ENCODE data around the gene FMC1.

Gene FMC1

DNA sequence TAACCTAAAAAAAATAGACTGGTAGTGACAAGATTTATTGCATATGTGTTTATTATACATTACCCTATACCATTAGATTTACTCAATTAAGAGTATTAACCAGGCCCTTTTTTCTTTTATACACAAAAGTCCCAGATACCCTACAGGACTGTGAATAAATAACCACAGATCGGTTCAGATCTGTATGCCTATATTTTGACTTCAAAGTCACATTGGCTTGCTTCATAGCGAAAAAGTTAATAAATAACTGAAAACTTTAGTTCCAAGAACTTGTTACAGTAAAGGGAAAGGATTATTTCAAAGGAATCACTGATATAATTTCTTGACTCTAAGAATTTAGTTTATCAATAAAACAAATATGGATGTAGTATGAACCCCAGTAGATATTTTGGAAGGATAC is 41.8 kb upstream of the FMC1 start:
- no peaks in the 10 kb centered on the region for H3K9me3 ChIP-seq (ENCODE audit: control insufficient read depth, insufficient read depth, low read depth, low read length)
- H3K4me1 ChIP-seq (ENCODE audit: control insufficient read depth, insufficient read depth, low read length) = no peaks in the 10 kb centered on the region
- ChIA-PET CTCF (no interaction called here), POLR2A (no interaction called here)
- no peak overlapping the region for H3K27ac ChIP-seq (ENCODE audit: extremely low read depth, low read depth, low read length)
- no peak for TF ChIP-seq ZSCAN23 (tag by site-specific recombination; IDR thresholded peaks at IDR 0.05)
- TF ChIP-seq ZNF664 (tag by site-specific recombination; IDR thresholded peaks at IDR 0.05) = no peak
- TF ChIP-seq ZNF214 (tag by site-specific recombination; IDR thresholded peaks at IDR 0.05; ENCODE audit: borderline replicate concordance) = no peak
- no peak for TF ChIP-seq ZNF16 (tag by site-specific recombination; IDR thresholded peaks at IDR 0.05; ENCODE audit: low read depth)
- TF ChIP-seq, protein P1, sequence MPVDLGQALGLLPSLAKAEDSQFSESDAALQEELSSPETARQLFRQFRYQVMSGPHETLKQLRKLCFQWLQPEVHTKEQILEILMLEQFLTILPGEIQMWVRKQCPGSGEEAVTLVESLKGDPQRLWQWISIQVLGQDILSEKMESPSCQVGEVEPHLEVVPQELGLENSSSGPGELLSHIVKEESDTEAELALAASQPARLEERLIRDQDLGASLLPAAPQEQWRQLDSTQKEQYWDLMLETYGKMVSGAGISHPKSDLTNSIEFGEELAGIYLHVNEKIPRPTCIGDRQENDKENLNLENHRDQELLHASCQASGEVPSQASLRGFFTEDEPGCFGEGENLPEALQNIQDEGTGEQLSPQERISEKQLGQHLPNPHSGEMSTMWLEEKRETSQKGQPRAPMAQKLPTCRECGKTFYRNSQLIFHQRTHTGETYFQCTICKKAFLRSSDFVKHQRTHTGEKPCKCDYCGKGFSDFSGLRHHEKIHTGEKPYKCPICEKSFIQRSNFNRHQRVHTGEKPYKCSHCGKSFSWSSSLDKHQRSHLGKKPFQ (tag by site-specific recombination; IDR thresholded peaks at IDR 0.05) = no peak
- TF ChIP-seq ZXDB (tag by site-specific recombination; IDR thresholded peaks at IDR 0.05) = no peak
- TF ChIP-seq, protein P2, sequence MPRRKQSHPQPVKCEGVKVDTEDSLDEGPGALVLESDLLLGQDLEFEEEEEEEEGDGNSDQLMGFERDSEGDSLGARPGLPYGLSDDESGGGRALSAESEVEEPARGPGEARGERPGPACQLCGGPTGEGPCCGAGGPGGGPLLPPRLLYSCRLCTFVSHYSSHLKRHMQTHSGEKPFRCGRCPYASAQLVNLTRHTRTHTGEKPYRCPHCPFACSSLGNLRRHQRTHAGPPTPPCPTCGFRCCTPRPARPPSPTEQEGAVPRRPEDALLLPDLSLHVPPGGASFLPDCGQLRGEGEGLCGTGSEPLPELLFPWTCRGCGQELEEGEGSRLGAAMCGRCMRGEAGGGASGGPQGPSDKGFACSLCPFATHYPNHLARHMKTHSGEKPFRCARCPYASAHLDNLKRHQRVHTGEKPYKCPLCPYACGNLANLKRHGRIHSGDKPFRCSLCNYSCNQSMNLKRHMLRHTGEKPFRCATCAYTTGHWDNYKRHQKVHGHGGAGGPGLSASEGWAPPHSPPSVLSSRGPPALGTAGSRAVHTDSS (tag by site-specific recombination; IDR thresholded peaks at IDR 0.05) = no peak
- no peak for TF ChIP-seq ZNF311 (tag by site-specific recombination; IDR thresholded peaks at IDR 0.05; ENCODE audit: borderline replicate concordance)
- TF ChIP-seq SALL2 (tag by site-specific recombination; IDR thresholded peaks at IDR 0.05; ENCODE audit: borderline replicate concordance) = no peak
- H3K36me3 ChIP-seq (ENCODE audit: control insufficient read depth in 2 of 2, insufficient read depth in 1 of 2, low read length in 2 of 2) = peaks cover 0 to 17% of the 10 kb centered on the region in 2 experiments; a peak in 1 of 3 replicates
- H3K4me3 ChIP-seq (ENCODE audit: low read depth, low read length) = no peak overlapping the region

DNA sequence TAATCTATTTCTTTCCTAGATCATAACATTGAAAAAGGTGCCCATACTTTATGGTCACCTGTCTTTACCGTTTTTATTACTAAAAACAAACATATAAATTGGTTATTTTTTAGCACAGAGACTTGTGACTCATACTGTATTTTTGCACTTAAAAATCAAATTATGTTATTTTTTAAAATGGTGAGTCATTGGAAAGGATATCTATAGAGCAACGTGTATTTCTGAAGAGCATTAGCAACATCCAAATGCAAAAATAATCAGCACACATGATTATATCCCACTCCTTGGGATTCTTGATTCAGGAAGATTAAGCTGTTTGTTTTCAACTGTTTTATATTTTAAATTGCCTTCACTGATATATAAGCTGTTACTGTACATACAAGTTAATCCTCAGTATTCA is 40.7 kb upstream of the FMC1 start:
- H3K36me3 ChIP-seq (ENCODE audit: control insufficient read depth in 2 of 2, insufficient read depth in 1 of 2, low read length in 2 of 2) = peaks cover 0 to 17% of the 10 kb centered on the region in 2 experiments; a peak in 1 of 3 replicates
- ChIA-PET POLR2A (no interaction called here), CTCF (no interaction called here)
- no peaks in the 10 kb centered on the region for H3K9me3 ChIP-seq (ENCODE audit: control insufficient read depth, insufficient read depth, low read depth, low read length)
- no peaks in the 10 kb centered on the region for H3K4me1 ChIP-seq (ENCODE audit: control insufficient read depth, insufficient read depth, low read length)
- TF ChIP-seq, protein P3, sequence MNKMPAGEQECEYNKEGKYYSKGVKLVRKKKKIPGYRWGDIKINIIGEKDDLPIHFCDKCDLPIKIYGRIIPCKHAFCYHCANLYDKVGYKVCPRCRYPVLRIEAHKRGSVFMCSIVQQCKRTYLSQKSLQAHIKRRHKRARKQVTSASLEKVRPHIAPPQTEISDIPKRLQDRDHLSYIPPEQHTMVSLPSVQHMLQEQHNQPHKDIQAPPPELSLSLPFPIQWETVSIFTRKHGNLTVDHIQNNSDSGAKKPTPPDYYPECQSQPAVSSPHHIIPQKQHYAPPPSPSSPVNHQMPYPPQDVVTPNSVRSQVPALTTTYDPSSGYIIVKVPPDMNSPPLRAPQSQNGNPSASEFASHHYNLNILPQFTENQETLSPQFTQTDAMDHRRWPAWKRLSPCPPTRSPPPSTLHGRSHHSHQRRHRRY (tag by site-specific recombination; IDR thresholded peaks at IDR 0.05) = no peak
- no peak for TF ChIP-seq ZNF157 (tag by site-specific recombination; IDR thresholded peaks at IDR 0.05)
- TF ChIP-seq, protein P4, sequence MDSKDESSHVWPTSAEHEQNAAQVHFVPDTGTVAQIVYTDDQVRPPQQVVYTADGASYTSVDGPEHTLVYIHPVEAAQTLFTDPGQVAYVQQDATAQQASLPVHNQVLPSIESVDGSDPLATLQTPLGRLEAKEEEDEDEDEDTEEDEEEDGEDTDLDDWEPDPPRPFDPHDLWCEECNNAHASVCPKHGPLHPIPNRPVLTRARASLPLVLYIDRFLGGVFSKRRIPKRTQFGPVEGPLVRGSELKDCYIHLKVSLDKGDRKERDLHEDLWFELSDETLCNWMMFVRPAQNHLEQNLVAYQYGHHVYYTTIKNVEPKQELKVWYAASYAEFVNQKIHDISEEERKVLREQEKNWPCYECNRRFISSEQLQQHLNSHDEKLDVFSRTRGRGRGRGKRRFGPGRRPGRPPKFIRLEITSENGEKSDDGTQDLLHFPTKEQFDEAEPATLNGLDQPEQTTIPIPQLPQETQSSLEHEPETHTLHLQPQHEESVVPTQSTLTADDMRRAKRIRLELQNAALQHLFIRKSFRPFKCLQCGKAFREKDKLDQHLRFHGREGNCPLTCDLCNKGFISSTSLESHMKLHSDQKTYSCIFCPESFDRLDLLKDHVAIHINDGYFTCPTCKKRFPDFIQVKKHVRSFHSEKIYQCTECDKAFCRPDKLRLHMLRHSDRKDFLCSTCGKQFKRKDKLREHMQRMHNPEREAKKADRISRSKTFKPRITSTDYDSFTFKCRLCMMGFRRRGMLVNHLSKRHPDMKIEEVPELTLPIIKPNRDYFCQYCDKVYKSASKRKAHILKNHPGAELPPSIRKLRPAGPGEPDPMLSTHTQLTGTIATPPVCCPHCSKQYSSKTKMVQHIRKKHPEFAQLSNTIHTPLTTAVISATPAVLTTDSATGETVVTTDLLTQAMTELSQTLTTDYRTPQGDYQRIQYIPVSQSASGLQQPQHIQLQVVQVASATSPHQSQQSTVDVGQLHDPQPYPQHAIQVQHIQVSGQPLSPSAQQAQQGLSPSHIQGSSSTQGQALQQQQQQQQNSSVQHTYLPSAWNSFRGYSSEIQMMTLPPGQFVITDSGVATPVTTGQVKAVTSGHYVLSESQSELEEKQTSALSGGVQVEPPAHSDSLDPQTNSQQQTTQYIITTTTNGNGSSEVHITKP (tag by site-specific recombination; IDR thresholded peaks at IDR 0.05) = no peak
- no peak overlapping the region for H3K4me3 ChIP-seq (ENCODE audit: low read depth, low read length)
- no peak overlapping the region for H3K27ac ChIP-seq (ENCODE audit: extremely low read depth, low read depth, low read length)

DNA sequence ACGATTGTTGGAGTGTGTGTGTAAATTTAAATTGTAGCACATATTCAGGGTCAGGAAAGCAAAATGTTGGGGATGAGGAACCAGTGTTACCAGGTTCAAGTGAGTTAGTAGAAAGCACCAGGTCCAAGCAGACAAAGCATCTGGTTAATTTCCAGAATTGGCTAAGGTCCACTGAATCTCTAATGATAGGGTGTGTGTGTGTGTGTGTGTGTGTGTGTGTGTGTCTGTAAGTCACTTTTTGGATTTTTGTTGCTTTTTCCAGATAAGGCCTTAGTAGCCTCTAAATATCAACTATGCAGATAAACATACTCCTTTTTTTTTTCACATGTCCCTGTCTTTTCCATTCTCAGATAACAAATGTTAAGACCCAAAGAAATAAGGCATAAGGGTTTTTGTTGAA is 36.6 kb upstream of the FMC1 start:
- no peaks in the 10 kb centered on the region for H3K4me1 ChIP-seq (ENCODE audit: control insufficient read depth, insufficient read depth, low read length)
- peaks cover 0 to 5% of the 10 kb centered on the region in 2 experiments; a peak in 1 of 3 replicates for H3K36me3 ChIP-seq (ENCODE audit: control insufficient read depth in 2 of 2, insufficient read depth in 1 of 2, low read length in 2 of 2)
- H3K4me3 ChIP-seq (ENCODE audit: low read depth, low read length) = no peak overlapping the region
- ChIA-PET CTCF (no interaction called here), POLR2A (no interaction called here)
- H3K27ac ChIP-seq (ENCODE audit: extremely low read depth, low read depth, low read length) = no peak overlapping the region
- H3K9me3 ChIP-seq (ENCODE audit: control insufficient read depth, insufficient read depth, low read depth, low read length) = no peaks in the 10 kb centered on the region
- TF ChIP-seq ZNF266 (tag by site-specific recombination; IDR thresholded peaks at IDR 0.05; ENCODE audit: low read depth) = no peak
- no peak for TF ChIP-seq ZNF140 (tag by site-specific recombination; IDR thresholded peaks at IDR 0.05)
- TF ChIP-seq ZNF621 (tag by site-specific recombination; IDR thresholded peaks at IDR 0.05) = no peak
- TF ChIP-seq, protein P5, sequence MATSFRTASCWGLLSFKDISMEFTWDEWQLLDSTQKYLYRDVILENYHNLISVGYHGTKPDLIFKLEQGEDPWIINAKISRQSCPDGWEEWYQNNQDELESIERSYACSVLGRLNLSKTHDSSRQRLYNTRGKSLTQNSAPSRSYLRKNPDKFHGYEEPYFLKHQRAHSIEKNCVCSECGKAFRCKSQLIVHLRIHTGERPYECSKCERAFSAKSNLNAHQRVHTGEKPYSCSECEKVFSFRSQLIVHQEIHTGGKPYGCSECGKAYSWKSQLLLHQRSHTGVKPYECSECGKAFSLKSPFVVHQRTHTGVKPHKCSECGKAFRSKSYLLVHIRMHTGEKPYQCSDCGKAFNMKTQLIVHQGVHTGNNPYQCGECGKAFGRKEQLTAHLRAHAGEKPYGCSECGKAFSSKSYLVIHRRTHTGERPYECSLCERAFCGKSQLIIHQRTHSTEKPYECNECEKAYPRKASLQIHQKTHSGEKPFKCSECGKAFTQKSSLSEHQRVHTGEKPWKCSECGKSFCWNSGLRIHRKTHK (tag by site-specific recombination; IDR thresholded peaks at IDR 0.05) = no peak
- no peak for TF ChIP-seq ZNF214 (tag by site-specific recombination; IDR thresholded peaks at IDR 0.05; ENCODE audit: borderline replicate concordance)
